Kidney epithelial cell (primary cell): Measurements from ENCODE around the gene PPP4R2. TPM values are rescaled to one million over a fixed set of nuclear protein-coding genes. Genes with fewer than 3 reads are reported as not detected.

Source experiments
- DNase-seq: peaks from one replicate; pipeline ENCODE4 v3.0.0-alpha.2; 2010; ENCODE audit warnings: low read depth
- H3K27me3 ChIP-seq: 2 replicates; pipeline ENCODE4 v1.6.0; 2011; ENCODE audit warnings: low read length; ENCODE audit not compliant: control insufficient read depth, insufficient read depth
- H3K36me3 ChIP-seq: 2 replicates; pipeline ENCODE4 v1.5.1; 2011; ENCODE audit warnings: low read length; ENCODE audit not compliant: control insufficient read depth, insufficient read depth
- H3K4me3 ChIP-seq: 2 replicates; pipeline ENCODE4 v1.5.1; 2011; ENCODE audit warnings: low read depth, mild to moderate bottlenecking, control low read depth, low read length
- CTCF ChIP-seq: IDR thresholded peaks from 2 replicates; pipeline ENCODE4 v1.5.1; 2011; ENCODE audit warnings: mild to moderate bottlenecking, moderate library complexity, low read length, control low read depth, inconsistent platforms; ENCODE audit not compliant: insufficient read depth, poor library complexity, severe bottlenecking
- total RNA-seq: library from RNA; depleted of rRNA; stranded (reverse); fragments of >200 nt; gene quantifications from 2 replicates; pipeline ENCODE4 v1.2.3, GENCODE V29; 2015

Gene PPP4R2
- total RNA-seq, 1 donor from 2014 or later: 42.5 TPM

DNA sequence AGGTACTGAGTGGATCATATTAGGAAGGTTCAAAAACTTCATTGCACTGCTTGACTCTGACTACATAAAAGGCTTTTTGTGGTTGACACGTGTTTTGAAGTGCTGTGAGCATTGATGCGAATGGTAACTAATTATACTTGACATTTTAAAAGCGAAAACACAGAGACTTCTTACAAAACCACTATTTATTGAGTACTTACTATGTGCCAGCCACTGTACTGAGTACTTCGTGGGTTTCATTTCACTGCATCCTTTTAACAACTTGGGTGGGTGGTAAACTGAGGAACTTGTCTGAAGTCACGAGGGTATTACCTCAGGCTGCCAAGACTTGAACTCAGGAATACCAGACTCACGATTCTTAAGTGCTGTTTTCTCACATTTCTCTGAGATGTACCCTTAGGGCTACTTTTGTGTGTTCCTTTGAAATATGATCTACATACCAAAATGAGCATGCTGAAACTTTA, 45.3 kb upstream of the PPP4R2 start:
- Histone ChIP-seq H3K27me3 (no peaks in the 10 kb centered on the region), H3K4me3 (no peak overlapping the region), H3K36me3 (no peaks in the 10 kb centered on the region)
- DNase-seq: no peak
- no peak for TF ChIP-seq CTCF

DNA sequence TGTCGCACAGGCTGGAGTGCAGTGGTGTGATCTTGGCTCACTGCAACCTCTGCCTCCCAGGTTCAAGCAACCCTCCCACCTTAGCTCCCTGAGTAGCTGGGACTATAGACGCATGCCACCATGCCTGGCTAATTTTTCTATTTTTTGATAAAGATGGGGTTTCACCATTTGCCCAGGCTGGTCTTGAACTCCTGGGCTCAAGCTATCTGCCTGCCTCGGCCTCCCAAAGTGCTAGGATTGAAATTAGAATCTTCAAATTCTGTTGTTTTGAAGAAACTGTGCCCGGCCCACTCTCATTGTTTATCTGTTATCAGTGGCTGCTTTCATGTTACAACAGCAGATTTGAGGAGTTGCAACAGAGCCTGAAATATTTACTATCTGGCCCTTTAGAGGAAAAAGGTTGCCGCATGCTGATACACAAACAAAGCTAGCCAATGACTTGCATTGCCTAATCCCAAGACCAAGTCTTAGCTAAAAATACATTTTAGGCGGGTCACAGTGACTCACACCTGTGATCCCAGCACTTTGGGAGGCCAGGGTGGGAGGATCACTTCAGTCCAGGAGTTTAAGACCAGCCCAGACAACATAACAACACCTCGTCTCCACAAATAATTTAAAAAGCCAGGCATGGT, 43.2 kb upstream of the PPP4R2 start:
- no peaks in the 10 kb centered on the region for H3K36me3 ChIP-seq
- no peak for TF ChIP-seq CTCF
- DNase-seq: no peak
- H3K4me3 ChIP-seq: no peak overlapping the region
- H3K27me3 ChIP-seq: no peaks in the 10 kb centered on the region

- DNase-seq: no peak
- TF ChIP-seq CTCF: no peak
- Histone ChIP-seq H3K27me3 (no peaks in the 10 kb centered on the region), H3K36me3 (no peaks in the 10 kb centered on the region), H3K4me3 (no peak overlapping the region)
These were observed 39.3 kb upstream of the PPP4R2 start for GRCh38 chr3:72957297-72957696.

- TF ChIP-seq CTCF: no peak
- no peaks in the 10 kb centered on the region for H3K27me3 ChIP-seq
- H3K36me3 ChIP-seq: no peaks in the 10 kb centered on the region
- no peak for DNase-seq
- no peak overlapping the region for H3K4me3 ChIP-seq
These were observed 37.3 kb upstream of the PPP4R2 start for GRCh38 chr3:72959336-72959735.

DNA sequence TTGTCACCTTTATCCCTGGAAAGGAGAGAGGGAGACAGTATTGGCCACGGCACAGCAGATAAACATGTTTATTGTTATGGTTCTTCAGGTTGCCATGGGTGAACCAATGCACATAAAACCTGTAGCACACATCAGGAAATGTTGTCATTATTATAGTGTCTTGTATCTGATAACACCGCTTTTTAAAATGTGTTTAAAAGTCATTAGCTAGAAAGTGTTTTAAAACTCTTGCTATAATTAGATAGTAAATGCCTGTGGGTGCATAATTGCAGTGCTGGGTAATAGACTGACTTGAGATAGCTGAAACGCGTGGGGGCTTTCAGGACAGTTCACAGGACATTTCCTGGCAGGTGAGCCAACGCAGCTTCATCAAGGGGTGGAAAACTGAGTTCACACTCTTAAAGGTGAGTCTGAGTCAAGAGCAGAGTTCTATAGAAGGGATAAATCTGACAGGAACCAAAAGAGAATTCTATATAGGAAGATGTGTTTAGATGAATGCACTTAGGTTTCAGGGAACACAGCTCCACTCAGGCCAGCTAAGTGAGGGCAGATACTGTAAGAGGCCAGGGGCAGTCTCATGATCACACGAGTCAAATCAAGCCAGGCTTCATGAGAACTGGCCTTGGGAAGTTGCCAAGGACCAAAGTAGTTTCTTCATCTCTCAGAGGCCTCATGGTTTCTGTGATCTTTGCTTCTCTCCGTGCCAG, 35.6 kb upstream of the PPP4R2 start:
- TF ChIP-seq CTCF: no peak
- Histone ChIP-seq H3K27me3 (no peaks in the 10 kb centered on the region), H3K4me3 (no peak overlapping the region), H3K36me3 (no peaks in the 10 kb centered on the region)
- no peak for DNase-seq

DNA sequence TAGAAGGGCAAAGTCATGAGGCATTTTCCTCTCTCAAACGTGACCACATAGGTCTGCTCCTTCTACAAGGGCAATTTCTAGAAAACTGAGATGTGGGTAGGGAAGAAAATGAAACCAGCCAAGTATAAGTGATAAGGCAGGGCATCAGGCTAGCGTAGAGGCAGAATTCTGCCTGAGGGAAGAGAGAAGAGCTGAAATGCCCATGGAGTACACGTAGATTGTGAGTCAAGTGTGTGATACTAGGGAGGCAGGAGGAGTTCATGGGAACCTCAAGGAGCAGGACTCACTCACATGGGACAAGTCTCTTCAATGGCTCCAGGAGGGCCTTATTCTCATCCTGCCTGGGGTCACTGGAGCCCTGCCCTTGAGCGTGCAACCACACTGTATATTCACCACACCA, 34.9 kb upstream of the PPP4R2 start:
- no peak for DNase-seq
- TF ChIP-seq CTCF: no peak
- Histone ChIP-seq H3K4me3 (no peak overlapping the region), H3K36me3 (no peaks in the 10 kb centered on the region), H3K27me3 (no peaks in the 10 kb centered on the region)
